ENCODE measurements around the gene UQCRQ. TPM values are rescaled to one million over a fixed set of nuclear protein-coding genes. Genes with fewer than 3 reads are reported as not detected.

UQCRQ gene
- total RNA-seq, 4 donors from 2014 or later, result 59.2 to 235 (median 118) TPM

GRCh38 chr5:132915681-132916080 lies 49.2 kb downstream of the UQCRQ start:
- TF ChIP-seq POLR2A (IDR thresholded peaks at IDR 0.05) (no peak), CTCF (IDR thresholded peaks at IDR 0.05) (no peak)
- intact Hi-C loops (cut with DNase I), result no loop called here
- peaks cover 6 to 9% of the 10 kb centered on the region in 2 donors for H3K36me3 ChIP-seq

DNA sequence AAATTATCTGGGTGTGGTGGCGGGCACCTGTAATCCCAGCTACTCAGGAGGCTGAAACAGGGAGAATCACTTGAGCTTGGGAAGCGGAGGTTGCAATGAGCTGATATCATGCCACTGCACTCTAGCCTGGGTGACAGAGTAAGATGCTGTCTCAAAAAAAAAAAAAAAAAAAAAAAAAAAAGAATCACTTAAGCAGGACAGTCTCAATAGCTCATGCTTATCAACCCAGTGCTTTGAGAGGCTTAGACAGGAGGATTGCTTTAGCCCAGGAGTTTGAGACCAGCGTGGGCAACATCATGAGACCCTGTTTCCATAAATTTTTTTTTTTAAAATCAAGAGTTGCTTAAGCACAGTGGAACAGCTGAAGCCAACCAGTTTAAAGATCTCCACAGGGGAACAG lies 49.6 kb downstream of the UQCRQ start:
- Histone ChIP-seq H3K36me3 (peaks cover 6 to 9% of the 10 kb centered on the region in 2 donors), H3K4me1 (no peaks in the 10 kb centered on the region), H3K9me3 (no peaks in the 10 kb centered on the region), H3K27ac (no peak overlapping the region), H3K27me3 (no peaks in the 10 kb centered on the region), H3K4me3 (replicated peaks in 1 of 3) (no peak overlapping the region)
- DNase-seq, result no peak
- TF ChIP-seq CTCF (IDR thresholded peaks at IDR 0.05) (no peak), POLR2A (IDR thresholded peaks at IDR 0.05) (no peak)
- intact Hi-C loops (cut with DNase I), result no loop called here
- WGBS, 2 donors, result 93 to 94% methylated on average over 3 of the region's 3 CpGs

More at GRCh38 chr5:132915681-132916080, 49.2 kb downstream of the UQCRQ start:
- no peak overlapping the region for H3K4me3 ChIP-seq (replicated peaks in 1 of 3)
- WGBS, 2 donors, result 87 to 91% methylated on average over 5 of the region's 5 CpGs
- no peaks in the 10 kb centered on the region for H3K9me3 ChIP-seq
- no peaks in the 10 kb centered on the region for H3K27me3 ChIP-seq
- no peak for DNase-seq
- H3K27ac ChIP-seq, result no peak overlapping the region
- H3K4me1 ChIP-seq, result no peaks in the 10 kb centered on the region

Small RNA genes lying within 50 kb of the gene (small RNA-seq; reads per million reads assigned to genes)
- gene RNA5SP192, result not detected

Other genes with a start within 250 kb of the UQCRQ start
- not detected for gene IL13, start 208.5 kb upstream of the UQCRQ start, total RNA-seq
- not detected for gene IL4, start 192.7 kb upstream of the UQCRQ start, total RNA-seq
- gene KIF3A, start 129.1 kb upstream of the UQCRQ start, total RNA-seq, result 10 to 100 TPM in 2 of 4 donors, 1 to 10 TPM in 2; 8.2 to 12.2 (median 10.5) TPM
- gene CCNI2, start 119.2 kb upstream of the UQCRQ start, total RNA-seq, result under 1 TPM in 3 of 4 donors, not detected in 1; 0.34 to 0.81 (median 0.67) TPM
- 10 to 100 TPM; 41.9 to 57.7 (median 46.7) TPM for gene SEPTIN8, start 89.4 kb upstream of the UQCRQ start, total RNA-seq
- gene SOWAHA, start 53.3 kb upstream of the UQCRQ start, total RNA-seq, result 1 to 10 TPM; 3.7 to 9.3 (median 4.6) TPM
- gene SHROOM1, start 36.0 kb upstream of the UQCRQ start, total RNA-seq, result 10 to 100 TPM in 3 of 4 donors, 1 to 10 TPM in 1; 7.6 to 21.4 (median 14.2) TPM
- gene GDF9, start 173 bp upstream of the UQCRQ start, total RNA-seq, result under 1 TPM in 2 of 4 donors, not detected in 2; 0.27 to 0.33 TPM
- gene LEAP2, start 7.0 kb downstream of the UQCRQ start, total RNA-seq, result 1 to 10 TPM; 1.5 to 4.8 (median 2.9) TPM
- 100 to 1,000 TPM in 2 of 4 donors, 10 to 100 TPM in 2; 81.7 to 150 (median 95.7) TPM for gene AFF4, start 97.0 kb downstream of the UQCRQ start, total RNA-seq
- gene ZCCHC10, start 159.9 kb downstream of the UQCRQ start, total RNA-seq, result 10 to 100 TPM; 24.7 to 43.4 (median 30.7) TPM
- gene HSPA4, start 185.4 kb downstream of the UQCRQ start, total RNA-seq, result 10 to 100 TPM; 49.9 to 72.0 (median 70.5) TPM

Data from thyroid gland (tissue), 4 donors.